ENCODE results near the gene AGPAT2. TPM values are rescaled to one million over a fixed set of nuclear protein-coding genes. Genes with fewer than 3 reads are reported as not detected.
A peak's percentile ranks its signal among the peaks of the same experiment; 100 is the strongest.

AGPAT2 gene
- total RNA-seq, 1 donor from 2014 or later, result 129 TPM

- no peaks in the 10 kb centered on the region for H3K36me3 ChIP-seq
- intact Hi-C loops (cut with DNase I), result no loop called here
- TF ChIP-seq CTCF (IDR thresholded peaks at IDR 0.05), result no peak
- H3K4me3 ChIP-seq, result no peak overlapping the region
- H3K27ac ChIP-seq, result no peak overlapping the region
- no peak for DNase-seq (ENCODE audit: low spot score in 2 of 2)
- no peaks in the 10 kb centered on the region for H3K9me3 ChIP-seq
- peaks cover 7 to 10% of the 10 kb centered on the region in 2 donors for H3K4me1 ChIP-seq
- H3K27me3 ChIP-seq, result no peaks in the 10 kb centered on the region
Measured at GRCh38 chr9:136690806-136691261, 3.6 kb upstream of the AGPAT2 start.

GRCh38 chr9:136690104-136690805, 3.0 kb upstream of the AGPAT2 start:
- Histone ChIP-seq H3K27ac (no peak overlapping the region), H3K9me3 (no peaks in the 10 kb centered on the region), H3K4me1 (peaks cover 11 to 15% of the 10 kb centered on the region in 2 donors), H3K4me3 (no peak overlapping the region), H3K27me3 (no peaks in the 10 kb centered on the region), H3K36me3 (no peaks in the 10 kb centered on the region)
- DNase-seq (ENCODE audit: low spot score in 2 of 2), result no peak
- no peak for TF ChIP-seq CTCF (IDR thresholded peaks at IDR 0.05)
- intact Hi-C loops (cut with DNase I), result no loop called here

- Histone ChIP-seq H3K36me3 (no peaks in the 10 kb centered on the region), H3K4me3 (no peak overlapping the region), H3K27me3 (no peaks in the 10 kb centered on the region), H3K4me1 (peaks cover 11 to 18% of the 10 kb centered on the region in 2 donors), H3K27ac (no peak overlapping the region), H3K9me3 (no peaks in the 10 kb centered on the region)
- TF ChIP-seq CTCF (IDR thresholded peaks at IDR 0.05), result no peak
- DNase-seq (ENCODE audit: low spot score in 2 of 2), result no peak
- intact Hi-C loops (cut with DNase I), result loop anchor here (5.0 kb wide), 1 partner anchor 38 kb away; no protein-coding TSS in a partner anchor
Measured at GRCh38 chr9:136689108-136689460, 1.8 kb upstream of the AGPAT2 start.

- no peaks in the 10 kb centered on the region for H3K27me3 ChIP-seq
- TF ChIP-seq CTCF (IDR thresholded peaks at IDR 0.05), result no peak
- peaks cover 11 to 18% of the 10 kb centered on the region in 2 donors for H3K4me1 ChIP-seq
- peak overlapping the region; percentile 61 to 72 for H3K27ac ChIP-seq
- no peak overlapping the region for H3K4me3 ChIP-seq
- H3K36me3 ChIP-seq, result no peaks in the 10 kb centered on the region
- DNase-seq (ENCODE audit: low spot score in 2 of 2), result no peak
- intact Hi-C loops (cut with DNase I), result loop anchor here (5.0 kb wide), 1 partner anchor 39 kb away; no protein-coding TSS in a partner anchor
- H3K9me3 ChIP-seq, result no peaks in the 10 kb centered on the region
Measured at GRCh38 chr9:136688274-136689107, 1.2 kb upstream of the AGPAT2 start.

GRCh38 chr9:136687721-136688223, 515 bp upstream of the AGPAT2 start:
- Histone ChIP-seq H3K27ac (peak overlapping the region; percentile 61 to 72), H3K4me1 (peaks cover 11 to 18% of the 10 kb centered on the region in 2 donors), H3K36me3 (no peaks in the 10 kb centered on the region), H3K27me3 (no peaks in the 10 kb centered on the region), H3K9me3 (no peaks in the 10 kb centered on the region), H3K4me3 (peak overlapping the region; percentile 91 to 92)
- no peak for DNase-seq (ENCODE audit: low spot score in 2 of 2)
- intact Hi-C loops (cut with DNase I), result loop anchor here (5.0 kb wide), 1 partner anchor 40 kb away; no protein-coding TSS in a partner anchor
- TF ChIP-seq CTCF (IDR thresholded peaks at IDR 0.05), result no peak

Data from ascending aorta (tissue), 2 donors.